Right ventricle myocardium inferior (tissue), 1 donor: ENCODE measurements around the gene PSG1. TPM values are rescaled to one million over a fixed set of nuclear protein-coding genes. Genes with fewer than 3 reads are reported as not detected.
A peak's percentile ranks its signal among the peaks of the same experiment; 100 is the strongest.
"Not testable (repeated sequence)": the region's sequence is repeated elsewhere in the genome, so short reads cannot be mapped to it uniquely, and the experiment has no call there.

ENCODE experiments used
- ATAC-seq: fragments of 200-7000 bp; cut with Tn5 transposase; one replicate; pipeline ENCODE4 v1.9.1; 2020; ENCODE audit warnings: mild to moderate bottlenecking, moderate library complexity
- DNase-seq: peaks from one replicate; pipeline ENCODE4 v3.0.0; 2021; ENCODE audit errors: missing footprints
- intact Hi-C: fragments of 100-400 bp; cut with DNase I; formaldehyde crosslinking; loops from one replicate; pipeline ENCODE4 v1.11.0; 2022
- total RNA-seq: library from RNA; stranded (reverse); fragmentation: NEBNext Ultra II Directional; extraction: Animal tissue kit (Norgen Biotek cat#: 25700); gene quantifications from one replicate; pipeline ENCODE4 v1.2.1, GENCODE V29; 2021
- donor health status: DM: no; HTN: yes; CAD: no; lungs with severe emphysema.

The PSG1 gene
- total RNA-seq, 1 donor from 2014 or later = not detected

DNA sequence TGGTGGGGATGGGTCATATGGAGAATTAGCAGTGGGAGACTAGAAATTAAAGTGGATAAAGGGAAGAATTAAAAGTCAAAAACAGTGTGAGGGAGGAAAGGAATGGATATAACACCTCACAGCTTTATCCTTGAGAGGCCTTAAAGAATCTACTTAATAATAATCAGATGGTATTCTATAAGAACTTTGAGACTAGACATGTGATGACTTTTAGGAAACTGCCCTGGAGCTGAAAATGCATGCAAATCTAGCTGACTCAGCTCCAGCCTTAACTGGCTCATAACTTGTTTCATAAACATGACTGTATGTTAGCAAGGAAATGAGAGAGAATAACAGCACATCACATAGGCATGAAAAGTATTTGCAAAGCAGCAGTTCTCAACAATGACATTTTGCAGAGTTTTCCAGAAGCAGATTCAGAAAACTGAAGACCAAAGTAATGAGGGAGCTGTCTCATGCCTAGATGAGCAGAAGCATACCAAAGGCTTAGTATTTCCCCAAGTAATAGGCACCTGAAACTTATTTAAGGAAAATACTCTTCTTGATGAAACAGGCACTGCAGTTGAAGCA is 8.4 kb upstream of the PSG1 start:
- DNase-seq, intact Hi-C loops, ATAC-seq: not testable (repeated sequence)

- ATAC-seq, intact Hi-C loops, DNase-seq: not testable (repeated sequence)
Observed at GRCh38 chr19:42882730-42883129, 3.2 kb upstream of the PSG1 start.

DNA sequence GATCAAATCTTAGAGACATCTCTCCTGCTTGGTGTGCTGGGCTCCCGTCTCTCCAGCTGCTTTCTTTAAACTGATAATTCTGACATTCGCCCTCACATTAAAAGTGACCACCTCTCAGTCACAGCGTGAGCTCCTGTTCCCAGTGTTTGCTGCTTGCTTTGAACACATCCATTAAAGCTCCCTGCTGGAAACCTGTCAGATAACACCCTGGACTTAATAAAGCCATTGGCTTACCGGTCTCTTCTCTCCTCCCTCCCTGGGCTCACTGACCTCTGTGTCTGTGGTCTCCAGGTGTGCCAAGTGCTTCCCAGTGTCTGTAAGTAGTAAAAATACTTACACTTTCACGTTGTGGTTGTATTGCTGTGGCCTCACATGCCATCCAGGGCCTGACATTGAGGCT is 2.5 kb upstream of the PSG1 start:
- DNase-seq, intact Hi-C loops, ATAC-seq: not testable (repeated sequence)

DNA sequence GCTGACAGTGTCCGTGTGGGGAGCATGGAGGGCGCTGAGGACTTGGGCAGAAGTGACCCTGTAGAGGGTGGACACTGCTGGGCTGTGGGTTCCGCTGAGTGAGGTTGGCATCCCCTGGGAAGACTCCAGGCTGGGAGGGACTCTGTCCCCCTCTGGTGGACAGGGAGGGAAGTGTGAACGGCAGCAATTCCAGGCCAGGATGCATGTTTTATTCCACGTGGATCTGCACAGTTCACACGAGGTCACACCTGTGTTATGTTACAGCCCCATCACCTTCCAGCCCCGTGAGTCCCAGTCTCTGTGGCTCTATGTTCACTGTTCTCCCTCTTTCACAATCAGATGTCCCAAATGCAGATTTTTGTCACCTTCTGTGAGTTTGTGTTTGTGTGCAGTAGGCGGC is 1.8 kb upstream of the PSG1 start:
- DNase-seq, ATAC-seq, intact Hi-C loops: not testable (repeated sequence)

- intact Hi-C loops, DNase-seq, ATAC-seq: not testable (repeated sequence)
Observed at GRCh38 chr19:42880621-42881020, 1.1 kb upstream of the PSG1 start.

GRCh38 chr19:42876596-42876995 is 2.9 kb downstream of the PSG1 start:
- intact Hi-C loops, DNase-seq, ATAC-seq: not testable (repeated sequence)

DNA sequence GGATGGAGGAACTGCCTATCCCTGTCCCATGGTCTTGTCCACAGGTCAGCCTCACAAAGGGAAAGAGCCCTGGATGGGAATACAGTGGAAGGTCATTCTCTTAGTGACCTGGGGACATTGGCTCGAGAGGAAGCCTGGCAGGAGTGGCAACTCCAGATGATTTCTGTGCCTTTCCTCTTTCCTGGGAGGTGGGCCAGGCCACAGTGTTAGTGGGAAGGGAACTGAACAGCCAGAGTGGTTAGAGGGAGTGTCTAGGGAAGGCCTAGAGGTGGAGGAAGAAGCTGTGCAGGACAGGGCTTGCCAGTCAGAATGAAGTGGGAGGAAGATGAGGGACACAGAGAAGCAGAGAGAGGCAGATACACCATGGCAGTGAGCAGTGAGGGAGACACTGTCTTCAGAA is 3.6 kb downstream of the PSG1 start:
- DNase-seq, intact Hi-C loops: not testable (repeated sequence)

GRCh38 chr19:42874901-42875813 is 4.4 kb downstream of the PSG1 start:
- intact Hi-C loops, ATAC-seq, DNase-seq: not testable (repeated sequence)

More for the DNA sequence above, 3.6 kb downstream of the PSG1 start:
- ATAC-seq = not testable (repeated sequence)

- DNase-seq, intact Hi-C loops, ATAC-seq: not testable (repeated sequence)
Observed at GRCh38 chr19:42874136-42874535, 5.4 kb downstream of the PSG1 start.

DNA sequence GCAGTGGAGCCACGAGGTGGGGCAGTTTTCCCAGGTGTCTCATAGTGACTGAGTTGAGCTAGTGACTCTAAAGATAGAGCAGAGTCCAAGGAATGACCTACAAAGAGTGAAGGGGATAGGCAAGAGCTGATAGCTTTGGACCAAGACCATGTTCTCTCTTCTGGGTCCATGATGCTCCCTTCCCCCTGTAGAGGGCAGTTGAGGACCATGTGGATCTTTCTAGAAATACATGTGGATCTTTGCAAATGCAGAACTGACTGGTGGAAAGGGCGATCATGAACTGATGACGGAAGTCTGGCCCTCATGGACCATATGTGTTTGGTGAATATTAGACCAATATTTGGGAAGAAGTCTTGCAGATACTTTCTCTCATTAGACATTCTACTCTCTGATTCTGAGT is 6.9 kb downstream of the PSG1 start:
- DNase-seq = no peak
- intact Hi-C loops = no loop called here

DNA sequence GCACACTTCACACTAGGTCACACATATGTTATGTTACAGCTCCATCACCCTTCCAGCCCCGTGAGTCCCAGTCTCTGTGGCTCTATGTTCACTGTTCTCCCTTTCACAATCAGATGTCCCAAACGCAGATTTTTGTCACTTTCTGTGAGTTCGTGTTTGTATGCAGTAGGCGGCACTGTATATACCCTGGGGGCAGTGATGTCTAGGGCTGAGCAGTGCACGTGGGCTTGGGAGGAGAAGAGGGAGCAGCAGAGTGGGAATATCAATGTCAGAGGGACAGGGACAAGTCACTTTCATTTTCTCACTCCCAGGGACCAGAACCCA is 22.0 kb downstream of the PSG1 start:
- intact Hi-C loops = no loop called here
- DNase-seq (no peak), ATAC-seq (no peak)

More for the DNA sequence above, 6.9 kb downstream of the PSG1 start:
- no peak for ATAC-seq

DNA sequence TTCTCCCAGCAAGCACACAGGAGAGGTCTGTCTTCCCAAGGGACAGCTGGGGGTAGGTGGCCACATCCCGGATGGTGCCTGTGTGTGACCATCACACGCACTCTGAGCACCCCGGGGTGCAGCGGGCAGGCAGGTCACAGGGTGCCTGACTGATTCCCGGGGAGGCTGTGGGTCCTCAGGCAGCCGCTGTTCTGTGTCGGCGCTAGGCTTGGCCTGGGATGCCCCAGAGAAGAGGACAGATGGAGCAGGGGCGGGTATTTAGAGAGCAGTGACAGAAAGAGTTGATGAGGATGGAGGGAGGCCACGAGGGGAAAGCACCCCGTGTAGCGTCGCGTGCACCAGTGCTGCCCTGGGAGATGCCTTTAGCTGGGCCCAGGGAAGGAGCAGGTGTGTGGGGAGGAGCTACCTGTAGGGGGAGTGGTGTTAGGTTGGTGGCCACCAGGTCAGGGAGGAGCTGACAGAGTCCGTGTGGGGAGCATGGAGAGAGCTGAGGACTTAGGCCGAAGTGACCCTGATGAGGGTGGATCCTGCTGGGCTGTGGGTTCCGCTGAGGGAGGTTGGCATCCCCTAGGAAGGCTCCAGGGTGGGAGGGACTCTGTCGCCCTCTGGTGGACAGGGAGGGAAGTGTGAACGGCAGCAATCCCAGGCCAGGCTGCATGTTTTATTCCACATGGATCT is 22.5 kb downstream of the PSG1 start:
- ATAC-seq, intact Hi-C loops, DNase-seq: not testable (repeated sequence)

- DNase-seq, intact Hi-C loops, ATAC-seq: not testable (repeated sequence)
Observed at GRCh38 chr19:42854745-42855144, 24.8 kb downstream of the PSG1 start.

GRCh38 chr19:42853231-42853630 is 26.3 kb downstream of the PSG1 start:
- DNase-seq, intact Hi-C loops, ATAC-seq: not testable (repeated sequence)

DNA sequence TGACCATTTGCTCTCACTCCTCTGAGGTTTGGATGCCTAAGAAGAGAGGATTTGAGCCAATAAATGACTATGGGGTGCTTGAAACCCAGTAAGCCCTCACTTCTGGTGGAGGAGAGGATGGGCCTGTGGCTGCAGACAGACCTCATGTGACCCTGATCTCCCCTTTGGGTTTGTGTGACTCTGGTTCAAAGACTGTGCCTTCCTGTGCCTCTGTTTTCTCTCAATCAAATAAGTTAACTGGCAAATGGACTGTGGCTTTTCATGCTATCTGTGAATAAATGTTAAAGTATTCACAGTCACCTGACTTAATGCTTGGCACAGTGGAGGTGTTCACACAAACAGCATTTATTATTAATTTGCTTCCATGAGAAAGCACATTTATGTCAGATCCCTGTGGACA is 26.7 kb downstream of the PSG1 start:
- DNase-seq, intact Hi-C loops, ATAC-seq: not testable (repeated sequence)

- intact Hi-C loops, DNase-seq, ATAC-seq: not testable (repeated sequence)
Observed at GRCh38 chr19:42851718-42852280, 27.7 kb downstream of the PSG1 start.

GRCh38 chr19:42850981-42851717 is 28.4 kb downstream of the PSG1 start:
- DNase-seq = no peak
- ATAC-seq = peak; percentile 46

DNA sequence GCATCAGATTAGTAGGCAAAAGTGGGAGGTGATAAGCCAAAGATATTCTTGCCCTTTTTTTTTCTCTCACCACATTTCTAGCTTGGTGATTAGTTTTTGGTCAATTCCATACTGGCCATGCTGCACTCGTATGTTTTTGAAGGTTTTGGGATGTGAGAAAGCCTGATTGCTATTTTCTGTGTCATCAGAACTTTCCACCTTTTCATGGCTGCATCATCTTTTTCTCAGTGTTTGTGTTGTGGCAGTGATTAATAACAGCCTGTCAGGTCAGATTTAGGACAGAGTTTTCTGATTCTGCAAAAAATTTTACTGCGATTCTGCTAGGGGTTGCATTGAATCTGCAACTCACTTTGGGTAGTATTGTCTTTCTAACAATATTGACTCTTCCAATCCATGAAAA is 32.9 kb downstream of the PSG1 start:
- ATAC-seq (no peak), DNase-seq (no peak)
- intact Hi-C loops = no loop called here

More at GRCh38 chr19:42850981-42851717, 28.4 kb downstream of the PSG1 start:
- intact Hi-C loops = no loop called here
